Neural progenitor cell (in vitro differentiated cells): ENCODE data around the gene ATP10A. TPM values are rescaled to one million over a fixed set of nuclear protein-coding genes. Genes with fewer than 3 reads are reported as not detected.

ENCODE experiments used
- DNase-seq: peaks from one replicate; pipeline ENCODE4 v3.0.0-alpha.2; 2016; ENCODE audit warnings: low spot score
- H2AFZ ChIP-seq: fragments of 200-600 bp; sonication (generic); replicated peaks from 2 replicates; pipeline ENCODE4 v1.6.1; 2016; ENCODE audit warnings: antibody characterized with exemption
- H3F3A ChIP-seq: fragments of 200-600 bp; sonication (generic); 2 replicates; pipeline ENCODE4 v1.6.1; 2016; ENCODE audit warnings: antibody characterized with exemption, low read depth
- H3K27ac ChIP-seq: fragments of 200-600 bp; sonication (generic); 2 replicates; pipeline ENCODE4 v1.5.1; 2016; ENCODE audit warnings: mild to moderate bottlenecking
- H3K27me3 ChIP-seq: fragments of 200-600 bp; sonication (generic); 2 replicates; pipeline ENCODE4 v1.6.1; 2016; ENCODE audit warnings: mild to moderate bottlenecking, moderate library complexity
- H3K36me3 ChIP-seq: fragments of 200-600 bp; sonication (generic); 2 replicates; pipeline ENCODE4 v1.5.1; 2016
- H3K4me1 ChIP-seq: fragments of 200-600 bp; sonication (generic); 2 replicates; pipeline ENCODE4 v1.6.1; 2016; ENCODE audit warnings: mixed run types
- H3K4me2 ChIP-seq: fragments of 200-600 bp; sonication (generic); 2 replicates; pipeline ENCODE4 v1.6.1; 2016
- H3K4me3 ChIP-seq: fragments of 200-600 bp; sonication (generic); 2 replicates; pipeline ENCODE4 v1.5.1; 2016
- H3K79me2 ChIP-seq: fragments of 200-600 bp; sonication (generic); 2 replicates; pipeline ENCODE4 v1.6.1; 2016; ENCODE audit warnings: low read depth
- H3K9ac ChIP-seq: fragments of 200-600 bp; sonication (generic); 2 replicates; pipeline ENCODE4 v1.6.1; 2016
- H3K9me3 ChIP-seq: fragments of 200-600 bp; sonication (generic); 2 replicates; pipeline ENCODE4 v1.5.1; 2016; ENCODE audit warnings: low read depth
- H4K20me1 ChIP-seq: fragments of 200-600 bp; sonication (generic); 2 replicates; pipeline ENCODE4 v1.6.1; 2016; ENCODE audit warnings: low read depth
- H3K27ac Mint-ChIP-seq: 3 replicates; pipeline ENCODE4 v1.8.0; 2021; ENCODE audit warnings: mixed read lengths
- H3K27me3 Mint-ChIP-seq: 2 replicates; pipeline ENCODE4 v1.8.0; 2022; ENCODE audit warnings: low read depth, mild to moderate bottlenecking, inconsistent platforms, moderate library complexity, mixed read lengths; ENCODE audit not compliant: insufficient read depth
- H3K36me3 Mint-ChIP-seq: 3 replicates; pipeline ENCODE4 v1.8.0; 2021; ENCODE audit warnings: mixed read lengths
- H3K4me1 Mint-ChIP-seq: 3 replicates; pipeline ENCODE4 v1.8.0; 2021; ENCODE audit warnings: mixed read lengths
- H3K4me3 Mint-ChIP-seq: 3 replicates; pipeline ENCODE4 v1.8.0; 2021; ENCODE audit warnings: mild to moderate bottlenecking, moderate library complexity, mixed read lengths
- H3K9me3 Mint-ChIP-seq: 3 replicates; pipeline ENCODE4 v1.8.0; 2020; ENCODE audit warnings: mixed read lengths
- CTCF ChIP-seq: fragments of 200-600 bp; sonication (generic); IDR thresholded peaks from 2 replicates; pipeline ENCODE4 v1.5.1; 2017; ENCODE audit warnings: antibody characterized with exemption, mild to moderate bottlenecking
- EZH2 ChIP-seq: fragments of 200-600 bp; sonication (generic); IDR thresholded peaks from 2 replicates; pipeline ENCODE4 v1.6.1; 2017; ENCODE audit warnings: antibody characterized with exemption, mild to moderate bottlenecking, moderate library complexity
- EZH2phosphoT487 ChIP-seq: fragments of 200-600 bp; sonication (generic); IDR thresholded peaks from 2 replicates; pipeline ENCODE4 v1.6.1; 2017; ENCODE audit warnings: antibody characterized with exemption
- total RNA-seq: library from RNA; depleted of rRNA; stranded (reverse); fragments of >200 nt; gene quantifications from 2 replicates; pipeline ENCODE4 v1.2.3, GENCODE V29; 2015; ENCODE audit warnings: low replicate concordance

Gene ATP10A
- total RNA-seq, 1 donor from 2014 or later: 0.32 TPM

DNA sequence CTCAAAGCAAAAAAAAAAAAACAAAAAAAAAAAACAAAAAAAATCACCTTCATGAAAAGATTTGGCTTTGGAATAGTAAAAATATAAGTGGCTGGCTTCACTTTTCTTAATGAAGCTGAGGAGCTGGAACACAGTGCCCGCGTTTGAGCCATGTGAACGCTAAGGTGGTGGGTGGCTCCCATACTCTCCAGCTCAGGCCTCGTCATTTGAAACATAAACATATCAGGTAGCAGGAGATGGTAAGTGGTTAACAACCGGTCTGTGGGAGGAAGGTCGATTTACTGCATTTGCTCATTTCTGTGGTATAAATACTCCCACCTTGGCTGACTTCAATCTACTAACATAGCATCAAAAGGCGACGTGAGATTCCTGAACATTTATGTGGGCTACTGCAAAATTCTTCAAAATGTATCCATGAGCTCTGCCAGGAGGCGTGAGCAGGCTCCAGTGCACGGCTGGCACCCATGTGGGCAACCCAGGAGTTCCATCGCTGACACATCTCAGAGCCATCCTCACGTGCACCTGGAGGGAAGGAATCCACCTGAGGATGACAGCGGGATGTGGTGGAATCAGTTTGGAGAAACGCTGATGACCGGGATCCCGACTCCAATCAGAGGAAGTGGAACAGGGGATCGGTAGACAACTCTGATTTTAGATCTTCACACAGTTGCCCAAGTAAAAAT lies 157.6 kb downstream of the ATP10A start:
- H3K4me2 ChIP-seq: no peak overlapping the region
- H3K9ac ChIP-seq: no peak overlapping the region
- no peaks in the 10 kb centered on the region for H3K27me3 ChIP-seq
- H3K4me3 ChIP-seq: no peak overlapping the region
- H3K4me1 ChIP-seq: no peaks in the 10 kb centered on the region
- H2AFZ ChIP-seq: no peak overlapping the region
- no peaks in the 10 kb centered on the region for H3K36me3 ChIP-seq
- H3F3A ChIP-seq: no peaks in the 10 kb centered on the region
- H4K20me1 ChIP-seq: no peaks in the 10 kb centered on the region
- H3K36me3 Mint-ChIP-seq: no peaks in the 10 kb centered on the region
- H3K27me3 Mint-ChIP-seq: peaks cover 5% of the 10 kb centered on the region
- H3K79me2 ChIP-seq: no peaks in the 10 kb centered on the region
- H3K27ac Mint-ChIP-seq: peak overlapping the region; percentile 66
- no peak for TF ChIP-seq EZH2phosphoT487
- no peak for TF ChIP-seq EZH2
- TF ChIP-seq CTCF: no peak
- no peak overlapping the region for H3K4me3 Mint-ChIP-seq
- H3K9me3 ChIP-seq: no peaks in the 10 kb centered on the region
- peaks cover 3% of the 10 kb centered on the region for H3K9me3 Mint-ChIP-seq
- H3K27ac ChIP-seq: no peak overlapping the region
- H3K4me1 Mint-ChIP-seq: peaks cover 3% of the 10 kb centered on the region
- DNase-seq: no peak

GRCh38 chr15:25703726-25704125 lies 159.4 kb downstream of the ATP10A start:
- no peaks in the 10 kb centered on the region for H3K27me3 ChIP-seq
- H3K27ac ChIP-seq: no peak overlapping the region
- H3K36me3 Mint-ChIP-seq: no peaks in the 10 kb centered on the region
- peaks cover 3% of the 10 kb centered on the region for H3K9me3 Mint-ChIP-seq
- no peak overlapping the region for H3K4me2 ChIP-seq
- H3K9me3 ChIP-seq: no peaks in the 10 kb centered on the region
- TF ChIP-seq CTCF (no peak), EZH2phosphoT487 (no peak), EZH2 (no peak)
- H3F3A ChIP-seq: no peaks in the 10 kb centered on the region
- no peaks in the 10 kb centered on the region for H3K4me1 ChIP-seq
- H2AFZ ChIP-seq: no peak overlapping the region
- H3K36me3 ChIP-seq: no peaks in the 10 kb centered on the region
- no peak overlapping the region for H3K27ac Mint-ChIP-seq
- no peaks in the 10 kb centered on the region for H4K20me1 ChIP-seq
- no peaks in the 10 kb centered on the region for H3K79me2 ChIP-seq
- H3K27me3 Mint-ChIP-seq: peaks cover 5% of the 10 kb centered on the region
- H3K9ac ChIP-seq: no peak overlapping the region
- H3K4me3 ChIP-seq: no peak overlapping the region
- H3K4me1 Mint-ChIP-seq: peaks cover 3% of the 10 kb centered on the region
- DNase-seq: no peak
- H3K4me3 Mint-ChIP-seq: no peak overlapping the region

DNA sequence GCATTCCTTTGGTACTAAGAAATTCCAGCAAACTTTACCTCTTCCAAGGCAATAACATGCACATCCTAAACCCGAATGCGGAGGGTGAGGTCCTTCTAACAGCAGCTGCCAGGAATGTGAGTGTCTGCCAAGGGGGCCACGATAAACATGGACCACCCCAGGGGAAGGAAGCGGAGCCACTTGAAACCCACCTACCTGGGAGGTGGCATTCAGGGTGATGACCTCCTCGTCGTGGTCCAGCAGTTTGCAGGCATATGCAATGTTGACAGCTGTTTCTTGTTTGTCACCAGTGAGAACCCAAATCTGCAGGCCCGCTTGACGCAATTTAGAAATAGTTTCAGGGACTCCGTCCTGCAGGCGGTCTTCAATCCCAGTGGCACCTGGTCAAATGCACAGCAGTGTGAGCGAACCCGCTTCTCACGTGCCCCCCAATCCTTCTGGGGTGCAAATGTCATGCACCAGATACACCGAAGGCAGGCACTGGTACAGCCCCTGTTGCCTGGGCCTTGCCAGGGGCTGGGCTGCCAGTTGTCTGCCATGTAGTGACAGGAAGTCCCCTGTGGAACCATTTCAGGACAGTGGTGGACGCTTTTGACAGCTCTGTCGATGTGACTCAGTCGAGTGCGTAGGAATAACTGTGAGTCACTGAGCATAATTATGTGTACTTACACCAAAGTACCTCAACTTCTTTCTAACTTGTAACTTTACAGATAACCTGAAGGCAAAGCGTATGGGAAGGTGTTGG lies 161.2 kb downstream of the ATP10A start:
- H3K9ac ChIP-seq: no peak overlapping the region
- Mint-ChIP-seq H3K9me3 (peaks cover 3% of the 10 kb centered on the region), H3K27me3 (peaks cover 5% of the 10 kb centered on the region), H3K36me3 (no peaks in the 10 kb centered on the region), H3K4me1 (peaks cover 3% of the 10 kb centered on the region), H3K4me3 (no peak overlapping the region), H3K27ac (no peak overlapping the region)
- H3F3A ChIP-seq: no peaks in the 10 kb centered on the region
- H3K27me3 ChIP-seq: no peaks in the 10 kb centered on the region
- H2AFZ ChIP-seq: no peak overlapping the region
- no peak for TF ChIP-seq EZH2phosphoT487
- DNase-seq: no peak
- no peak overlapping the region for H3K4me3 ChIP-seq
- H3K4me2 ChIP-seq: no peak overlapping the region
- no peaks in the 10 kb centered on the region for H3K36me3 ChIP-seq
- H3K27ac ChIP-seq: no peak overlapping the region
- no peaks in the 10 kb centered on the region for H3K4me1 ChIP-seq
- no peaks in the 10 kb centered on the region for H3K79me2 ChIP-seq
- H4K20me1 ChIP-seq: no peaks in the 10 kb centered on the region
- no peaks in the 10 kb centered on the region for H3K9me3 ChIP-seq

DNA sequence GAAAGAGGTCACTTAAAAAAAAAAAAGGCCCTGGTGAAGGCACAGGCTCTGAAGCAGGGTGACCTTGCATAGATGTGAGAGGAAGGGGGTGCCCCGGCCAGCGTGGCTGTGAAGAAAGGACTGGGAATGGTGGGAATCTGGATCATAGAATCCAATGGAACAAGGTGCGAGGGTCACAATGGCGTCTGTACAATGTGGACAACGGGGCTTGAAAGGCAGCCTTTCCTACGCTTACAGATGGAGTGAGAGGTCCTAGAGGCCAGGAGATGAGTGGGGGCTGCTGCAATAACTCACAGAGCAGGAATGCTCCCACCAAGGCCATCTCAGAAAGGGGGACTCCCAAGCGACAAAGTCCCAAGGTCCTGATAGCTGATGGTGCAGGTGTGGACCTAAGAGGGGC lies 162.2 kb downstream of the ATP10A start:
- TF ChIP-seq EZH2phosphoT487: no peak
- TF ChIP-seq EZH2: no peak
- TF ChIP-seq CTCF: no peak
- H4K20me1 ChIP-seq: no peaks in the 10 kb centered on the region
- no peaks in the 10 kb centered on the region for H3K4me1 ChIP-seq
- H3K9ac ChIP-seq: no peak overlapping the region
- H3K27me3 ChIP-seq: no peaks in the 10 kb centered on the region
- H3K27ac ChIP-seq: no peak overlapping the region
- H3K4me3 ChIP-seq: no peak overlapping the region
- Mint-ChIP-seq H3K4me3 (no peak overlapping the region), H3K4me1 (peaks cover 12% of the 10 kb centered on the region), H3K27me3 (peaks cover 10% of the 10 kb centered on the region), H3K9me3 (peaks cover 3% of the 10 kb centered on the region), H3K36me3 (no peaks in the 10 kb centered on the region), H3K27ac (no peak overlapping the region)
- no peaks in the 10 kb centered on the region for H3F3A ChIP-seq
- H3K9me3 ChIP-seq: no peaks in the 10 kb centered on the region
- DNase-seq: no peak
- H3K79me2 ChIP-seq: no peaks in the 10 kb centered on the region
- no peak overlapping the region for H2AFZ ChIP-seq
- H3K36me3 ChIP-seq: no peaks in the 10 kb centered on the region
- H3K4me2 ChIP-seq: no peak overlapping the region
